DOHH2 (cell line): ENCODE results near the gene RNF167.

Experiments used
- H3F3A ChIP-seq: fragments of 200-600 bp; sonication (generic), shearing (Covaris generic); 2 replicates; pipeline ENCODE4 v1.6.0; 2016; ENCODE audit warnings: antibody characterized with exemption, mild to moderate bottlenecking; ENCODE audit not compliant: control insufficient read depth, insufficient read depth
- H3K27ac ChIP-seq: fragments of 200-600 bp; sonication (generic); 2 replicates; pipeline ENCODE4 v1.5.1; 2014; ENCODE audit warnings: low read depth, mild to moderate bottlenecking, low read length, moderate library complexity
- H3K27me3 ChIP-seq: fragments of 200-600 bp; sonication (generic); 2 replicates; pipeline ENCODE4 v1.6.1; 2014; ENCODE audit warnings: mild to moderate bottlenecking, low read length, mixed read lengths; ENCODE audit not compliant: control insufficient read depth
- H3K36me3 ChIP-seq: fragments of 200-600 bp; sonication (generic); 2 replicates; pipeline ENCODE4 v1.6.1; 2014; ENCODE audit warnings: mild to moderate bottlenecking, low read length, moderate library complexity, mixed read lengths; ENCODE audit not compliant: control insufficient read depth
- H3K4me1 ChIP-seq: fragments of 200-600 bp; sonication (generic); 2 replicates; pipeline ENCODE4 v1.6.1; 2014; ENCODE audit warnings: mild to moderate bottlenecking, low read length, mixed read lengths; ENCODE audit not compliant: control insufficient read depth
- H3K4me2 ChIP-seq: fragments of 200-600 bp; sonication (generic); 2 replicates; pipeline ENCODE4 v1.6.0; 2014; ENCODE audit warnings: mild to moderate bottlenecking, low read length, moderate library complexity
- H3K4me3 ChIP-seq: fragments of 200-600 bp; sonication (generic); 2 replicates; pipeline ENCODE4 v1.5.1; 2014; ENCODE audit warnings: mild to moderate bottlenecking, low read length, mixed read lengths
- H3K79me2 ChIP-seq: fragments of 200-600 bp; sonication (generic); 2 replicates; pipeline ENCODE4 v1.6.1; 2014; ENCODE audit warnings: mild to moderate bottlenecking, low read length, mixed read lengths; ENCODE audit not compliant: control insufficient read depth
- H3K9me2 ChIP-seq: fragments of 200-600 bp; sonication (generic); replicated peaks from 2 replicates; pipeline ENCODE4 v1.6.1; 2014; ENCODE audit warnings: mild to moderate bottlenecking, low read length, mixed read lengths; ENCODE audit not compliant: control insufficient read depth
- H3K9me3 ChIP-seq: fragments of 200-600 bp; sonication (generic); 2 replicates; pipeline ENCODE4 v1.6.1; 2014; ENCODE audit warnings: antibody characterized with exemption, low read length, mixed read lengths; ENCODE audit not compliant: control insufficient read depth, insufficient read depth
- H4K20me1 ChIP-seq: fragments of 200-600 bp; sonication (generic); 2 replicates; pipeline ENCODE4 v1.6.0; 2014; ENCODE audit warnings: low read depth, mild to moderate bottlenecking, antibody characterized with exemption, low read length, moderate library complexity; ENCODE audit not compliant: control insufficient read depth, insufficient read depth
- CTCF ChIP-seq: fragments of 200-600 bp; sonication (generic); IDR thresholded peaks from one replicate; pipeline ENCODE4 v1.5.1; 2014; ENCODE audit warnings: antibody characterized with exemption, mild to moderate bottlenecking, low read depth, low read length; ENCODE audit not compliant: poor library complexity, severe bottlenecking
- EZH2phosphoT487 ChIP-seq: fragments of 200-600 bp; sonication (generic); IDR thresholded peaks from 2 replicates; pipeline ENCODE4 v1.6.1; 2017; ENCODE audit warnings: borderline replicate concordance, mild to moderate bottlenecking, antibody characterized with exemption, low read length, moderate library complexity, mixed read lengths

The RNF167 gene

GRCh38 chr17:4895657-4896331, 44.3 kb upstream of the RNF167 start:
- no peaks in the 10 kb centered on the region for H3K9me2 ChIP-seq
- H3K4me2 ChIP-seq: no peak overlapping the region
- peaks cover 15% of the 10 kb centered on the region for H3K4me1 ChIP-seq
- no peak overlapping the region for H3K27ac ChIP-seq
- no peaks in the 10 kb centered on the region for H3K9me3 ChIP-seq
- peaks cover 12% of the 10 kb centered on the region for H3K27me3 ChIP-seq
- no peaks in the 10 kb centered on the region for H3K79me2 ChIP-seq
- no peak overlapping the region for H3K4me3 ChIP-seq
- no peaks in the 10 kb centered on the region for H3F3A ChIP-seq
- peaks cover 24% of the 10 kb centered on the region for H3K36me3 ChIP-seq
- TF ChIP-seq EZH2phosphoT487 (no peak), CTCF (no peak)
- no peaks in the 10 kb centered on the region; the same call in 1 of the 2 replicates for H4K20me1 ChIP-seq

GRCh38 chr17:4896332-4897197, 43.5 kb upstream of the RNF167 start:
- Histone ChIP-seq H3K4me2 (no peak overlapping the region), H3K9me2 (no peaks in the 10 kb centered on the region), H3F3A (no peaks in the 10 kb centered on the region), H3K27ac (no peak overlapping the region), H3K79me2 (no peaks in the 10 kb centered on the region), H3K36me3 (peaks cover 17% of the 10 kb centered on the region), H3K27me3 (peaks cover 14% of the 10 kb centered on the region), H3K4me3 (no peak overlapping the region), H3K4me1 (peaks cover 21% of the 10 kb centered on the region), H4K20me1 (no peaks in the 10 kb centered on the region; the same call in 1 of the 2 replicates), H3K9me3 (no peaks in the 10 kb centered on the region)
- TF ChIP-seq CTCF (no peak), EZH2phosphoT487 (no peak)

GRCh38 chr17:4897198-4897687, 42.8 kb upstream of the RNF167 start:
- Histone ChIP-seq H3K4me1 (peaks cover 21% of the 10 kb centered on the region), H4K20me1 (no peaks in the 10 kb centered on the region; the same call in 1 of the 2 replicates), H3K9me2 (no peaks in the 10 kb centered on the region), H3F3A (no peaks in the 10 kb centered on the region), H3K4me2 (no peak overlapping the region), H3K36me3 (peaks cover 14% of the 10 kb centered on the region), H3K27me3 (peaks cover 14% of the 10 kb centered on the region), H3K9me3 (no peaks in the 10 kb centered on the region), H3K27ac (no peak overlapping the region), H3K79me2 (no peaks in the 10 kb centered on the region), H3K4me3 (no peak overlapping the region)
- no peak for TF ChIP-seq CTCF
- no peak for TF ChIP-seq EZH2phosphoT487
